Endothelial cell of umbilical vein (primary cell): Measurements from ENCODE around the gene DLG5. TPM values are rescaled to one million over a fixed set of nuclear protein-coding genes. Genes with fewer than 3 reads are reported as not detected.

Experiments
- BruUV-seq: library from RNA; stranded (reverse); fragments of 400-500 nt; replicated peaks from 2 replicates; lab custom pipeline; 2021; lab: Mats Ljungman, UMichigan
- CTCF ChIA-PET: fragments of 300-600, 350-600 bp; sonication (Branson Sonifier 250); formaldehyde crosslinking; loops from one replicate; lab custom pipeline; 2021; ENCODE audit warnings: antibody characterized with exemption, inconsistent platforms; lab: Charles Lee
- POLR2A ChIA-PET: fragments of 300-600, 350-600 bp; sonication (Branson Sonifier 250); formaldehyde crosslinking; loops from one replicate; lab custom pipeline; 2021; ENCODE audit warnings: antibody characterized with exemption, inconsistent platforms; lab: Charles Lee
- DNase-seq: peaks from one replicate; pipeline ENCODE4 v3.0.0-alpha.2; 2011; ENCODE audit warnings: low read depth, low spot score
- FAIRE-seq: peaks from 2 replicates; lab custom pipeline; 2011; peaks lifted over from hg19 to GRCh38; lab: Jason Lieb, UNC
- H2AFZ ChIP-seq: 2 replicates; pipeline ENCODE4 v1.6.0; 2012; ENCODE audit warnings: low read depth, low read length, control low read depth, inconsistent platforms
- H3K27ac ChIP-seq: 2 replicates; pipeline ENCODE4 v1.5.1; 2011; ENCODE audit warnings: low read depth, mild to moderate bottlenecking, control low read depth, low read length, moderate library complexity; ENCODE audit not compliant: insufficient read depth
- H3K27me3 ChIP-seq, 2 experiments: 2 replicates each; pipeline versions ENCODE4 v1.6.0 to v1.6.1; 2011; ENCODE audit warnings: low read length in 2 of 2, mixed read lengths in 1 of 2; ENCODE audit not compliant: control insufficient read depth in 2 of 2, insufficient read depth in 2 of 2
- H3K36me3 ChIP-seq, 2 experiments: 2 replicates in 1 of 2; 3 replicates in 1 of 2; pipeline ENCODE4 v1.5.1; 2011; ENCODE audit warnings: low read length in 2 of 2, mild to moderate bottlenecking in 1 of 2, moderate library complexity in 1 of 2; ENCODE audit not compliant: control insufficient read depth in 2 of 2, insufficient read depth in 2 of 2; ENCODE audit errors: extremely low read depth in 1 of 2
- H3K4me1 ChIP-seq: 3 replicates; pipeline ENCODE4 v1.5.1; 2011; ENCODE audit warnings: mild to moderate bottlenecking, low read length; ENCODE audit not compliant: control insufficient read depth, insufficient read depth; ENCODE audit errors: extremely low read depth
- H3K4me2 ChIP-seq: 2 replicates; pipeline ENCODE4 v1.6.1; 2011; ENCODE audit warnings: low read length, control low read depth, mixed read lengths; ENCODE audit not compliant: insufficient read depth
- H3K4me3 ChIP-seq, 3 experiments: fragments of 200-600 bp in 1 of 3; sonication (generic), shearing (Covaris generic) in 1 of 3; replicated peaks in 1 of 3; 2 replicates each; pipeline ENCODE4 v1.5.1; 2011 to 2016; ENCODE audit warnings: control low read depth in 3 of 3, low read length in 3 of 3, mild to moderate bottlenecking in 2 of 3, inconsistent platforms in 1 of 3, low read depth in 1 of 3, moderate library complexity in 1 of 3; ENCODE audit not compliant: insufficient read depth in 1 of 3
- H3K79me2 ChIP-seq: 2 replicates; pipeline ENCODE4 v1.6.0; 2012; ENCODE audit warnings: low read length, inconsistent platforms; ENCODE audit not compliant: control insufficient read depth, insufficient read depth
- H3K9ac ChIP-seq: replicated peaks from 2 replicates; pipeline ENCODE3; 2011; ENCODE audit warnings: low read length, control low read depth; ENCODE audit not compliant: insufficient read depth; ENCODE audit errors: extremely low read depth
- H3K9me1 ChIP-seq: replicated peaks from 3 replicates; pipeline ENCODE4 v1.6.0; 2011; ENCODE audit warnings: mild to moderate bottlenecking, low read length; ENCODE audit not compliant: control insufficient read depth, insufficient read depth; ENCODE audit errors: extremely low read depth
- H3K9me3 ChIP-seq: replicated peaks from 2 replicates; pipeline ENCODE4 v1.5.1; 2012; ENCODE audit warnings: low read length, inconsistent platforms; ENCODE audit not compliant: control insufficient read depth, insufficient read depth
- H4K20me1 ChIP-seq: replicated peaks from 2 replicates; pipeline ENCODE3; 2011; ENCODE audit warnings: mild to moderate bottlenecking, low read length; ENCODE audit not compliant: control insufficient read depth, insufficient read depth; ENCODE audit errors: extremely low read depth
- EZH2 ChIP-seq: IDR thresholded peaks from 2 replicates; pipeline ENCODE4 v1.6.1; 2012; ENCODE audit warnings: borderline replicate concordance, low read depth, mild to moderate bottlenecking, moderate library complexity, low read length, inconsistent platforms; ENCODE audit not compliant: severe bottlenecking
- FOS ChIP-seq: IDR thresholded peaks from 2 replicates; pipeline ENCODE4 v1.6.1; 2011; ENCODE audit warnings: mild to moderate bottlenecking, low read length, moderate library complexity, borderline replicate concordance; ENCODE audit not compliant: insufficient read depth
- GATA2 ChIP-seq: IDR thresholded peaks from 2 replicates; pipeline ENCODE4 v1.7.0; 2011; ENCODE audit warnings: low read depth, mild to moderate bottlenecking, moderate library complexity, mixed read lengths, low read length; ENCODE audit not compliant: insufficient read length, insufficient read depth
- JUN ChIP-seq: IDR thresholded peaks from 2 replicates; pipeline ENCODE4 v1.6.1; 2011; ENCODE audit warnings: borderline replicate concordance, low read depth; ENCODE audit not compliant: insufficient read length, insufficient read depth
- MAX ChIP-seq: IDR thresholded peaks from 2 replicates; pipeline ENCODE4 v1.6.1; 2011; ENCODE audit not compliant: insufficient read depth, insufficient read length
- MYC ChIP-seq: IDR thresholded peaks from one replicate; pipeline ENCODE4 v1.6.1; 2011; ENCODE audit warnings: mild to moderate bottlenecking, low read depth, low read length
- POLR2A ChIP-seq: IDR thresholded peaks from 2 replicates; pipeline ENCODE4 v1.6.1; 2012; ENCODE audit warnings: low read depth, mild to moderate bottlenecking, control low read depth, low read length
- POLR2AphosphoS5 ChIP-seq: IDR thresholded peaks from 2 replicates; pipeline ENCODE4 v1.6.1; 2012; ENCODE audit warnings: low read depth, mild to moderate bottlenecking, control low read depth, low read length, moderate library complexity; ENCODE audit not compliant: insufficient read depth
- dilution Hi-C: fragments of 300-500 bp; cut with MboI; formaldehyde crosslinking; loops from one replicate; pipeline ENCODE4 v1.15.0; 2019; ENCODE audit warnings: low sequenced_read_pairs; ENCODE audit not compliant: extremely low pct_ligation_motif_present
- intact Hi-C: fragments of 100-400 bp; cut with micrococcal nuclease; formaldehyde crosslinking; loops from one replicate; pipeline ENCODE4 v1.10.0; 2022
- polyA plus RNA-seq, 4 experiments: library from polyadenylated mRNA; depleted of rRNA in 3 of 4; stranded (reverse) in 3 of 4; unstranded in 1 of 4; fragments of >200 nt; gene quantifications; 2 replicates each; pipeline versions ENCODE4 v1.2.1 to v1.2.3, GENCODE V29; 2011 to 2012; ENCODE audit warnings: missing spikeins in 1 of 4
- total RNA-seq: library from RNA; stranded (reverse); gene quantifications from 2 replicates; pipeline ENCODE4 v1.2.3, GENCODE V29; 2021
- TF ChIP-seq, protein P1 (sequence below), 2 donors: IDR thresholded peaks; 1 replicate in 1 of 2; 2 replicates in 1 of 2; pipeline ENCODE4 v1.5.1; 2011; ENCODE audit warnings: low read length in 2 of 2, mild to moderate bottlenecking in 2 of 2, moderate library complexity in 2 of 2, control low read depth in 1 of 2, inconsistent platforms in 1 of 2, low read depth in 1 of 2; ENCODE audit not compliant: insufficient read depth in 1 of 2; ENCODE audit errors: extremely low read depth in 1 of 2

DLG5 gene
- total and polyA plus RNA-seq, 2 donors (not counting 3 experiments of a cell fraction or from before 2014, with no cell fraction given) = 12.3 to 24.9 TPM

DNA sequence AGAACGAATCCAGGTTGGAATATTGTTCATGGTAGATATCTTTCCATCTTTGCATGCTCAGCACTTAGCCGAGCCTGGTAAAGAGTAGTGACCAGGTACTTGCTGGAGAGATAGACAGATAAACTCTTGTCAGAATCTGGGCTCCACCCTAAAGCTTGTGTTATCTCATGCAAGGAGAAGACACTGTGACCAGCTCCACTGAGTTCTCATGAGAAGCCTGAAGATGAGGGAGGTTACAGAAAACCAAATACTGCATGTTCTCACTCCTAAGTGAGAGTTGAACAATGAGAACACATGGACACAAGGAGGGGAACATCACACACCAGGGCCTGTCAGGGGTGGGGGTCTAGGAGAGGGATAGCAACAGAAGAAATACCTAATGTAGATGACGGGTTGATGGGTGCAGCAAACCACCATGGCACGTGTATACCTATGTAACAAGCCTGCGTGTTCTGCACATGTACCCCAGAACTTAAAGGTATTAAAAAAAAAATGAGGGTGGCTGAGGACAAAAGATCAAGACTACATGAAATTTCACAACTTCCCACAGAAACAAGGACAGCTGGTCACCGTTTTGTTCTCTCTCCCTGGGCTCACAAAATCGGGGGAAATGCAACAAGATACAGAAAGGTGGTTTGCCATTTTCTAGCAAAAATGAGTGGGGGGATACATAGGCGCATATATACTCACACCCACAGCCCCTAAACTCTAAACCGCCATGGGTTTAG is 17.4 kb downstream of the DLG5 start:
- no peak overlapping the region for H3K4me3 ChIP-seq
- no peak overlapping the region for H2AFZ ChIP-seq
- no peaks in the 10 kb centered on the region for H3K9me3 ChIP-seq
- BruUV-seq = no TSS peak
- no peaks in the 10 kb centered on the region for H3K9me1 ChIP-seq
- no peaks in the 10 kb centered on the region for H4K20me1 ChIP-seq
- dilution Hi-C loops (no loop called here), intact Hi-C loops (no loop called here)
- H3K27ac ChIP-seq = no peak overlapping the region
- peaks cover 6% of the 10 kb centered on the region for H3K79me2 ChIP-seq
- peaks cover 9% of the 10 kb centered on the region for H3K4me1 ChIP-seq
- H3K27me3 ChIP-seq = no peaks in the 10 kb centered on the region
- no peak overlapping the region for H3K9ac ChIP-seq
- no peak overlapping the region for H3K4me2 ChIP-seq
- no peaks in the 10 kb centered on the region for H3K36me3 ChIP-seq
- POLR2A ChIA-PET = no interaction called here
- CTCF ChIA-PET = interaction anchor here (1.1 to 1.9 kb wide), 4 partner anchors 14 to 75 kb away, joined by 3 to 10 read pairs (median 4); no protein-coding TSS in a partner anchor
- TF ChIP-seq FOS (no peak), GATA2 (no peak), EZH2 (no peak), POLR2AphosphoS5 (no peak), MYC (no peak), JUN (no peak), POLR2A (no peak), MAX (no peak)
- TF ChIP-seq, protein P1, sequence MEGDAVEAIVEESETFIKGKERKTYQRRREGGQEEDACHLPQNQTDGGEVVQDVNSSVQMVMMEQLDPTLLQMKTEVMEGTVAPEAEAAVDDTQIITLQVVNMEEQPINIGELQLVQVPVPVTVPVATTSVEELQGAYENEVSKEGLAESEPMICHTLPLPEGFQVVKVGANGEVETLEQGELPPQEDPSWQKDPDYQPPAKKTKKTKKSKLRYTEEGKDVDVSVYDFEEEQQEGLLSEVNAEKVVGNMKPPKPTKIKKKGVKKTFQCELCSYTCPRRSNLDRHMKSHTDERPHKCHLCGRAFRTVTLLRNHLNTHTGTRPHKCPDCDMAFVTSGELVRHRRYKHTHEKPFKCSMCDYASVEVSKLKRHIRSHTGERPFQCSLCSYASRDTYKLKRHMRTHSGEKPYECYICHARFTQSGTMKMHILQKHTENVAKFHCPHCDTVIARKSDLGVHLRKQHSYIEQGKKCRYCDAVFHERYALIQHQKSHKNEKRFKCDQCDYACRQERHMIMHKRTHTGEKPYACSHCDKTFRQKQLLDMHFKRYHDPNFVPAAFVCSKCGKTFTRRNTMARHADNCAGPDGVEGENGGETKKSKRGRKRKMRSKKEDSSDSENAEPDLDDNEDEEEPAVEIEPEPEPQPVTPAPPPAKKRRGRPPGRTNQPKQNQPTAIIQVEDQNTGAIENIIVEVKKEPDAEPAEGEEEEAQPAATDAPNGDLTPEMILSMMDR (IDR thresholded peaks at IDR 0.05; ENCODE audit: extremely low read depth in 1 of 2, insufficient read depth in 1 of 2, low read depth in 1 of 2, low read length in 2 of 2) = no peak
- DNase-seq (no peak), FAIRE-seq (no peak)
